Breast epithelium (tissue), 3 donors: ENCODE results near the gene CSMD2.

Experiments used
- CTCF ChIP-seq, 3 donors: fragments of 450-650 bp; IDR thresholded peaks; one replicate each; pipeline ENCODE4 v1.5.1; 2016 to 2017; ENCODE audit warnings: antibody characterized with exemption in 3 of 3, mild to moderate bottlenecking in 3 of 3, moderate library complexity in 3 of 3
- POLR2AphosphoS5 ChIP-seq, 3 donors: sonication (generic); formaldehyde crosslinking; IDR thresholded peaks; one replicate each; pipeline ENCODE4 v1.6.1; 2017; ENCODE audit warnings: antibody characterized with exemption in 3 of 3

DNA sequence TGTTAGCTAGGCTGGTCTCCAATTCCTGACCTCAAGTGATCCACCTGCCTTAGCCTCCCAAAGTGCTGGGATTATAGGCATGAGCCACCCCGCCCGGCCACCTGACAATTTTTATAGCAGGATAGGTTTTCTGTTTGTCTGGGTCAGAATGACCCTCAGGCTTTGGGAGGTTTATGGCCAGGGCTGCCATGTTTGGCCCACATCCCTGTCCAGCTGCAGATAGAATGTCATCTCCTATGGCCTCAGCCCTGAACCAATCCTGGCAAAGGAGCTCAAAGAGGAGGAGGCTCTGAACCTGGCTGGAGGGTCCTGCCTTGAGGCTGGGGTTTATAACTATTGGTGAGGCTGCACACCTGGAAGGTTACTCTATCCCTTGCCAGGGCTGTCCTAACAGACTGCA, 218.2 kb downstream of the CSMD2 start:
- no peak for TF ChIP-seq CTCF (IDR thresholded peaks at IDR 0.05)
- no peak for TF ChIP-seq POLR2AphosphoS5 (IDR thresholded peaks at IDR 0.05)
